Medulla oblongata (tissue), 1 donor: ENCODE results near the gene KIRREL3.

Source experiments
- DNase-seq: peaks from one replicate; pipeline ENCODE4 v3.0.0-alpha.2; 2015; ENCODE audit errors: extremely low spot score

KIRREL3 gene

DNA sequence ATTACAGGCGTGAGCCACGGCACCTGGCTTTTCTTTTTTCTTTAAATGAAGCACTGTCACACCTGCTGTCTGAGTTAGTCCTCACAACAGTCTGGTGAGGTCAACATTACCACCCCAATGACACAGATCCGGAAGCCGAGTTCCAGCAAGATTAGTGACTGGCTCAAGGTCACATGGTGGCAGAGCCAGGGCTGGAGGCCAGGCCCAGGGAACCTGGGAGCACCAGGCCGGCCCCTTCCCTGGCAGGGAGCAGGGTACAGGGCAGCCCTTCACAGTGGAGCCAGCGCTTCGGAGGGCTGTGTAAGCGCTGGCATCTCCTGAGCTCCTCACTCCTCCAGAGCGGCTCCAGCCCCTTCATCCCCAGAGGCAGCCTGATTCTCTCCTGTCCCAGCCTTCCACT is 526.4 kb downstream of the KIRREL3 start:
- DNase-seq: no peak

DNA sequence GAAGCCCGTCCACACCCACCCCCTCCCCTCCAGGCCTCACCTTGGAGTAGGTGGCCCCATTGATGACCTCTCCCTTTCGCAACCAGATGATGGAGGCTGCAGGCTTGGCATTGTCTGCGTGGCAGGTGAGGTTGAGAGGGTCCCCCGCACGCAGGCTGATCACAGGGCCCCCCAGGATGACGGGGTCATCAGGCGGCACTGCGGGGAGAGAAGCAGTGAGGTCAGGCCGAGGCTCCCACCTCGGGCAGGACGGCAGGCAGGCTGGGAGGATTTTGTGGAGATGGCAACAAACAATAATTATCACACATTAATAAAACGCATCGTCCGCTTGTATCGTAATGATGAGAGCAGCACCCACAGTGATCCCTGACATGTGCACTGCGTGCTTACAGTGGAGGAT is 527.3 kb downstream of the KIRREL3 start:
- no peak for DNase-seq

DNA sequence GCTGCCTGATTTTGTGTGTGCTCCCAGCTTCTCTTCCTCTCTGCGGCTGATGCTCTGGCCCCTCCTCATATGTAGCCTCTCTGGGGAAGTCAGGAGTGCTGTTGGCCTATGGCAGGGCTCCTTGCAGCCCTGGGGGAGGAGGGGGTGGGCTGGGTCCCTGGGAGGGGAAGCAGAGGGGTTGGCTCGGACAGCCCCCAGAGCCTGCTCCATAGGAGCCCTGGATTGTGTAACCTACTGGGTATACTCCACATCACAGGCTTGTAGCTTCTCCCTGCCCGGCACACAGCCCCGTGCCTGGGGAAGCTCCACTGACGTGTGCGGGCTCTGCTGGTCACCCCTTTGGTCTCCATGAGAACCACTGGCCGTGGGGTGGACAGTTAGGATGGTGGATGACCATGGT is 531.3 kb downstream of the KIRREL3 start:
- DNase-seq: no peak

DNA sequence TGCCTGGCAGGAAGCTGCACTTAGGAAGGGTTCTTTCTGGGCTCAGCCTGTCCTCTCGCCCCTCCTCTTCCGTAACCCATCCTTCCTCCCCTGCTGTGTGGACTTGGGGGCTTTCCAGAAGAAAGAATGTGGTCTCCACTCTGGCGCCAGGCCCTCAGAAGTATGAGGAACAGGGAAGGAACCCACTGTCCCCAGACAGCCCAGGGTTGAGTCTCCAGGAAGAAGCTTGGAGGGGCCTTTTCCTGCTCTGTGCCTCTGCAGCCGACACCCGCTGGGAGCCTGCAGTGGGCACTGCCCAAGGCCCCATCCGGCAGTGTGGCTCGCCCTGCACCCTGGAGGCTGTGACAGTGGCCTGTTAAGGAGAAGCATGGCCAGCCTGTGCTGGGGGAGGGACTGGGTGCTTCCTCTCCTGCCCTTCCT is 532.5 kb downstream of the KIRREL3 start:
- DNase-seq: peak; percentile 23

DNA sequence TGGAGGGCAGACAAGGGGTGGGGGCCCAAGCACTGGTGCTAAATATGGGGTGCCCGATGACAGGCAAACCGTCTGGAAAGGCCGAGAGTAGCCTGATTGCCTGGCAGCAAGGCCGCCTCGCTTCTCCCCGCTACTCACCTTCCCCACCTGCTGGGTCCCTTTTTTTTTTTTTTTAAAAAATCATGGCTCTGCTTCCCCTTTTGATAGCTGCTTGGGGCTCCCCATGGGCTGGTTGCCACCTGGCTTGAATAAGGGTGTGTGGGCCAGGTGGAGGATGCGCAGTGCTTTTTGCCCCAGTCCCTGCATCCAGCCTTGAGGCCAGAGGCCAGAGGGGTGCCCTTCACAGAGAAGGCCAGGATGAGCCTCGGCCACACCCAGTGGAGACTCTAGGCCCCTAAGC is 533.1 kb downstream of the KIRREL3 start:
- DNase-seq: no peak

DNA sequence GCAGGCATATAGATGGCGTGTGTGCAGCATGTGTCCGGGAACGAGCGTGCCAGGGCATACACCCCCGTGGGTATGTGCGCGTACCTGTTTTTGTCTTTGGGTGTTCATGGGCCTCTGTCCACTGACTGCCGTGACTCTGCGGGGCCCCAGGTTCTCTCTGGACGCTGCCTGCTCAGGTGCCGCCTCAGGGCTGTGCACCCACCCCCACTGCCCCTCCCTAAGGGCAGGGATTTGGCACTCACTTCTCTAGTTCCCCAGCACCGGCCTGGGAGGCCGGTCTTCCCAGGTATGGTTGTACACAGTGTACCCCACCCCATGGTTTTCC is 533.6 kb downstream of the KIRREL3 start:
- DNase-seq: no peak

DNA sequence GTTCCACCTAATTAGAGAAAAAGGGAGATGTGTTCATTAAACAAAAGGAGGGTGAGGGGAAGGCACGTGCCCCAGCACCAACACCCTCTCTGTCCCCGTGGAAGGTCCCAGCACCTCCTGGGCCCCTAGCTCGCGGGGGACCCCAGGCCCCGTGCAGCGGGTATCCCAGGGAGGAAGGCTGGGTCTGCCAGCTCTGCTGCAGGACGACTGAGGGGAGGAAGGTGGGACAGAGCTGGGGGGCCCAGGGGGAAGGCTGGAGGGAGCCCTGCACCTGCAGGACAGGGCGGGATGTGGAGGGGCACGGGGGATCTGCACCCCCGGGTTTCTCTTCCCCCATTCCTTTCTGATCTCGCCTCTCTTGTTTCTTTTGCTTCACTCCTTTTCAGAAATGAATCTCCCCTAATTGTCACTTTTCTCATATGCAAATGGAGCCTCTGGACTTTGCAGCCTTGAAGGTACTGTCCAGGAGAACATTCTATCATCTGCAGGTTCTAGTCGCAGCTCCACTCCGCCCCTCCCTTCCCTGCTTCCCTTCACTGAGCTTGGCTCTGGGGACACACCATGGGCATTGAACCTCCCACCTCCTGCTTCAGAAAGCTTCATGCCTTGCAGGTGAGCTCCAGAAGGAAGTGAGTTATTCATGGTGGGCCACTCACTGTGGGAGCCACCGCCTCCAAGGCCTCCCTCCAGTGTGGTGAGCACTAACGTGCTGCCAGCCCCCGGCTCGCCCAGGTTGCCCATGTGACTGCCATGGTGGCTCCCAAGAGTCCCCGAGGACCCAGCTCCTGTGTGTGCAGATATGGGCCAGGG is 534.1 kb downstream of the KIRREL3 start:
- no peak for DNase-seq

DNA sequence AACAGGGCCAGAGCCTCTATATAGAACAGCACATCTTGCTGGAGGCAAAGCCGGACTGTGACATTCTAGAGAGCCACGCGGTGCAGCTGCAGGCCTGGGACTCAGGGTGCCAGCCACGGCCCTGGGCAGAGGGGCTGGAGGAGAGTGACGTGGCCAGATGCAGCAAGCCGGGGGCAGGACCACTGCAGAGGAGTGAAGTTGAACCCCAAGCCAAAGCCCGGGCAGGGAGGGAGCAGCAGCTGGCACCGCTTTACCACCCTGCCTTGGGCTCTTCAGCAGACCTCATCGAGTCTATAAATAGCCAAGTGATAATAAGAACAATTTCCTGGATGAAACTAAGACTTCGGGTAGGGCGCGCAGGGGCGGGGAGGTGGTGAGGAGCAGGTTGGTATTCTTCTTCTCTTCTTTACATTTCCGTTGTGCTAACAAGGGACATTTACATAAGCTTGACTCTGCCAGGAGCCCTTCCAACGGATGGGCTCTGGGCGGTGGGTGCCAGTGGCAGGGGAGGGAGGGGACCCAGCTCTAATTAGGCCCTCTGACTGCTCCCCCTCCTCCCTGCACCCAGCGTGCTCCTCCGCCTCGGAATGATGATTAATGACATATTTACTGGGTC is 534.9 kb downstream of the KIRREL3 start:
- DNase-seq: peak; percentile 43

DNA sequence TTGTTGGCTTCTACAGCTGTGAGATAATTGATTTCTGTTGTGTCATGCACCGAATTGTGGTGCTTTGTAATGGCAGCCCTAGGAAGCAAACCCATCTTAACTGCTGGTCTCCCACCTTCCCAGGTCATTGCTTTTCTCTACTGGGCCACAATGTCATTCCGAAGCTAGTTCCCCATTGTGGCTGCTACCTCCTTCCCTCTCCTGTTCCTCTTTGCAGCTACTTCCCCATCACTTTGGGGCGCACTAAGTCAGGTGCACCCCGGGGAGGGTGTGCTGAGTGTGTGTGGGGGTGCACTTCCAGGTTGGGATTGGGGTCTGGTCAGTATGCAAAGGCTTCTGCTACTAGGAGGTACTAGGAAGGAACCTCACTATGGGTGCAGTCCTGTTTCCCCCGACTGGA is 535.8 kb downstream of the KIRREL3 start:
- peak; percentile 42 for DNase-seq

DNA sequence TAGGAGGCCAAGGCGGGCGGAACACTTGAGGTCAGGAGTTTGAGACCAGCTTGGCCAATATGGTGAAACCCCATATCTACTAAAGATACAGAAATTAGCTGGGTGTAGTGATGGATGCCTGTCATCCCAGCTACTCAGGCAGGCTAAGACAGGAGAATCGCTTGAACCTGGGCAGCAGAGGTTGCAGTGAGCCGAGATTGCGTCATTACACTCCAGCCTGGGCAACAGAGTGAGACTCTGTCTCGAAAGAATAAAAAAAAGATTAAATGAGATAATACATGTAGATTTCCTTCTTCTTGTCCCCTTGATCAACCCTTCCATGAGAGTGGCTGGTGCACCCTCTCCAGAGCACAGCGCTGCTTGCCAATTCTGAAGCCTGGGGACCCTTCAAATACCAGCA is 538.1 kb downstream of the KIRREL3 start:
- DNase-seq: no peak

DNA sequence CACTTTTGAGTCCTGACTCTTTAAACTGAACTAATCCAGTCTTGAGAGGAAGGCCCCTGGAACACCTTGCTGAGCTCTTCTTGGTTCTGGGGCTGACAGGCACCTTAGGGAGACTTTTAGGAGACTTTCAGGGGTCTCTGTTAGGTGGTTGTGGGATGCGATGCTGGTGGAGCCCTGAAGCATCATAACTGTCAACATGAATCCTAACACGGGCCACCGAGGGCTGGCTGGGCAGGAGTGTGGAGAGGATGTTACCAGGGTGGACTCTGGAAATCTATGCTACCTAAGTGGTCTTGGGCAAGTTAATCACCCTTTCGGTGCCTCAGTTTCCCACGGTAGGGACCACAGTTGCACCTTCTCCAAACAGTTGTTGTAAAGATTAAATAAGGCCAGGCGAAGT is 538.6 kb downstream of the KIRREL3 start:
- DNase-seq: no peak

DNA sequence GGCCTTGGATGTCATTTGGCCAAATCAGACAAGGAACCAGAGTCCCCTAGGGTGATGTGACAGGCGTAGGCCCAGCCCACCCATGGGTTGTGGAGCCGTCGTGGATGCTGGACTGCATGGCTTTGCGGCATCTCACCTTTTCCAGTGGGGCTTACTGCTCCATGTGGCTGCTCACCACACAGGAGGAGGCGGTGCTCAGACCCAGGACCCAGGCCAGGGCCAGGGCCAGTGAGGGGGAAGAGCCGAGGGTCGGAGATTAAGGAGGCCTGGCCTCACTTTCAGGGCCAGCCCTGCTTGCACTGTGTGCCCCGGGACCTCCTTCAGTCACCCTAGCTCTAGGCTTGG is 539.5 kb downstream of the KIRREL3 start:
- DNase-seq: no peak

DNA sequence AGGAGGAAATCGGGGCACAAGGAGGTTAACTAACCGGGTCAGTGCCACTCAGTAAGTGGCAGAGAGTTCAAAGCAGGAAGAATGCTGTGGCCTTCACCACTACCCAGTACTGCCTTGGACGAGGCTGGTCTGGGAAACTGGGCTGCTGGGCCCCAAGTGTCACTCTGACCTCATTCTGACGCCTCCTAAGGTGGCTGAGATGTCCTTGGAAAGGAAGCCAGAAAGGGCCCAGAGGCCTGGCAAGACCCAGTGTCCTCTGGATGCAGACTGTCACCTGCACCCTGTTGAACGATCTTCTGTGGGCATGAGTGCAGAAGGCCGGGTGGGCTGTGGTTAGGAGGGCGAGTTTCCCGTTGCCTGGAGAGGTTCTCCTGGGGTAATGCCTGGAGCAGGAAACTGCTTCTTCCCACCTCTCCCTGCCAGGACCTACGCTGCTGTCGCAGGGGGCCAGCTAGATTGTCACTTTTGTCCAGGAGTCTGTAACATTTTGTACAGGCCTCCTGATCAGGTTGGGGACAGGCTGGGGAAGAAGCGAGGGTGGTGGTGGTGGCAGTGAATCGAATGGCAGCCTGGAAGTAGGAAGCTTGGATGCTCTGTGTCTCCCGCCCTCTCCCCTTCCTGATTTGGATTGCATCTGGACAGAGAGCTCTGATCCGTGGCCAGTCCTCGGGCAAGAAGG is 540.0 kb downstream of the KIRREL3 start:
- no peak for DNase-seq

DNA sequence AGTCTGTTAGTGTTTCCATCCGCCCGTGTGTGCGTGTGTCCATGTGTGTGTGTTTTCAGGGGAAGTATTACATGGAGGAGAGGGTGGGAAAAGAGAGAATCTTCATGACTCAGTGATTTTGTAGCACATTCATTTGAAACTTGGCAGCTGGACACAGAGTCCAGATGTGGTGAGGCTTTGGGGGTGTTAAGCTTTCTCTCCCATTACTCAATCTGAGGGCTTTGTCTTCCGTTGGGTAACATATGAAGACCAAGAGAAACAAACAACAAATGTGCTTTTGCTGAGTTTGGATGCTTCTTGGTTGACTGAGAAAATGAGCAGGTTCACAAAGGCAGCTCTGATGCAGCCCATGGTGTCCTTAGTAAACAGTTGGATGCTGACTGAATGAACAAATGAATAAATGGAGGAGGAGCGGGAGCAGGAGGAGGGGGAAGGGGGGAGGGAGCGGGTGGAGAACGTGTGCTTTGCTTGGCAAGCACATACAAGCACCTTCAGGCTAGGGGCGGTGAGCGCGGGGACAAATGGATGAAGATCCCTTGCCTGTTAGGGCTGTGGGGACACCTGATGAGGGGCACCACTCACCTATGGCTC is 540.8 kb downstream of the KIRREL3 start:
- peak; percentile 68 for DNase-seq

DNA sequence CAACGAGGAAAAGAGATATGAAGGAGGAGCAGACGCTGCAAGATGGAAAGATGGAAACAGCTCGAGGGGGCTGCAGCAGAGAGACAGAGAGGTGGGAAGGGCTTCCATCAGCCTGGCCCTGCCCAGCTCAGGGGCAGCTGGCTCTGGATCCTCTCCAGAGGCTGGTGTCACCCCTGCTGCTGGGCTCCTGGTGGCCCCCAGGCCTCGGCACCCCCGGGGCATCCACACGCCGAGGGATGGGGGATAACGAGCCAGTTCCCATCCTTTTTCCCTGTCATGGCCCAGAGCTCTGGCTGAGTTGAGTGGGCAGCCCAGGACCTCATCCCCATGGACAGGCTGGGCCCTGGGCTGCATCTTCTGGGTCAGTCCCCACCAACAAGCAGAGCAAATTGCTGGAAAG is 542.8 kb downstream of the KIRREL3 start:
- no peak for DNase-seq

DNA sequence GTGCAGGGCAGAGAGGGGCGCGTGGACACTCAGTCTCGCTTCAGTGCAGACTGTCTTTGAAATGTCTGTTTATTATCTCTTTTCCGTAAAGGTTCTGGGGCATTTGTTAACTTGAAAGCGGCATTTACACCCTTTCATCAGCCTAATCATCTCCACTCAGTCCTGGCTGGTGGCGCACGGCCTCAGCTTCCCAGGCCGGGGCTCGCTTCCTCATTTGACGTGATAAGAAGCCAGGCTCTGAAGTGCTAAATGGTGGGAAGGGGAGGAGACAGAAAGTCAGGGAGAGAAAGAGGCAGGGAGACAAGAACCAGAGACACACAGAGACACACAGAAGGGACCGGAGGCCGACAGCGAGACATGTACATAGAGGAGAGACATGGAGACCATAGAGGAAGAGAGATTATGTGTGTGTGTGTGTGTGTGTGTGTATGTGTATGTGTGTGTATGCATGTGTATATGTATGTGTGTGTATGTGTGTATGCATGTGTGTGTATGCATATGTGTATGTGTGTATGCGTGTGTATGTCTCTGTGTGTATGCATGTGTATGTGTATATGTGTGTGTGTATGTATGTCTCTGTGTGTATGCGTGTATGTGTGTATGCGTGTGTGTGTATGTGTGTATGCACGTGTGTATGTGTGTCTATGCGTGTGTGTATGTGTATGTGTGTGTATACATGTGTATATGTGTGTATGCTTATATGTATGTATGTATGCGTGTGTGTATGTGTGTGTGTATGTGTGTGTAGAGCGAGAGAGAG is 543.6 kb downstream of the KIRREL3 start:
- no peak for DNase-seq

DNA sequence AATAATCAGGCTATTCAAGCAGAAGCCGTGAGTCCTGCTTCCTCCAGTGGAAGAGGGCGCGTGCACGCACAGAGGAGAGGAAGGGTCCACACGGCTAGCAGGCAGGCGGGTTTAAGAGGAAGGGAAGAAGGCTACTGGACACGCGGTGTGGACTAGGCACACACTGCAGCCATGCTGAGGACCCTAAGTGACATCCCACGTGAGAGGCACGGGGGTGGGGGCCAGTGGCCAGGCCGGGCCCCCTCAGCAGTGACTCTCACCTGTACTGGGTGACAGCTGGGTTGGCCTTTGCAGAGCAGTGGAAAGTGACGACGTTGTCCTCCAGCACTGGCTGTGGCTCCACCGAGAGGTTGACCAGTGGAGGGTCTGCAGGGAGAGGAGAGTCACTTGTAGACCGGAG is 544.5 kb downstream of the KIRREL3 start:
- DNase-seq: no peak

DNA sequence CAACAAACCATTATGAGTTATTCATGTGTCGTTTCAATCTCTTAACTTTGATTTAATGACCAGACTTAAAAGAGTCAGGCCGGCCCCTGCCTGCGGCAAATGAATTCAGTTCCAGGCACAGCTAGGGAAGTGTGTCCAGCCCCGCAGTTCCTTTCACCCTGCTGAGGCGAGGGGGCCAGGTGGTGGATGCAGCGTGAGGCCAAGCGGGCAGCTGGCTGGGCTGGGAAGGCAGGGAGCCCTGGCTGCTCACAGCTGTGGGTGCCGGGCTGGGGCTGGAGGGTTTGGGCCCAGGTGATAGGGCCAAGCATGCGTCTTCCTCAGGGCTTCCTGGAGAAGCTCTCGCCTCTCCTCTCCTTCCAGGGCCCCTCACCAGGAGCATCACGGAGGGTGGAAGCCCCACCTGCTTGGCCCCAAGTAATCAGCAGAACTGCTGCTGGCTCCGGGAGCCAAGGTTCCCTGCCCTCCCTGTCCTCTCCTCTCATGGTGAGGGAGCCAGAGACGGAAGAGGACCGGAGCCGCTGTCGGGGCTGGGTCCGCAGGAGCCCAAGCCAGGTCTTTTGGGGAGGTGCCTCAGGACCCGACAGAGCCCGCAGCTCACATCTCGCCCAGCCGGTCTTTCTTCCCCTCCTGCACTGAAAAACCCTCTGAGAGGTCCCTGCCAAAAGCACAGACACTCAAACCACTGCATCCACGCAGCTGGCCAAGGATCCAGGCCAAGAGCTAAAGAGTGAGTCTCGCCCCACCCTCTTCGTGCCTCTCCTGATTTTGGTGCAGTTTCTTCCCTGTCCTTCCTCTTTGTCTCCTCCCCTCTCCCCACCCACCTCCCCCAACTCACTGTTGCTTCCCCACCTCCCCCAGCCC is 548.1 kb downstream of the KIRREL3 start:
- no peak for DNase-seq

DNA sequence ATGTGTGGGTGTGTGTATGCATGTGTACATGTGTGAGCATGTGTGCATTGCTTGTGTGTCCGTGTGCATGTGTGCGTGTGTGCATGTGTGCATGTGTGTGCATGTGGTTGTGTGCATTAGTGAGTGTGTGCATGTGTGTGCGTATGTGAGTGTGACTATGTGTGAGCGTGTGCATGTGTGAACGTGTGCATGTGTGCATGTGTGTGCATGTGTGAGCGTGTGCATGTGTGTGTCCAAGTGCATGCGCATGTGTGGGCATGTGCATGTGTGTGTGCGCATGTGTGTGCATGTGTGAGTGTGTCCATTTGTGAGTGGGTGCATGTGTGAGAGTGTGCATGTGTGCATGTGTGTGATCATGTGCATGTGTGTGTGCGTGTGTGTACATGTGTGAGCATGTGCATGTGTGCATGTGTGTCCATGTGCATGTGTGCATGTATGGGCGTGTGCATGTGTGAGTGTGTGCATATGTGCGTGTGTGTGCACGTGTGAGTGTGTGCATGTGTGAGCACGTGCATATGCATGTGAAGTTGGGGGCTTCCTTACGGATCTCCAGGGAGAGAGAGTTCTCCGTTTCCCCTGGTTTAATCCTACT is 549.3 kb downstream of the KIRREL3 start:
- DNase-seq: no peak

DNA sequence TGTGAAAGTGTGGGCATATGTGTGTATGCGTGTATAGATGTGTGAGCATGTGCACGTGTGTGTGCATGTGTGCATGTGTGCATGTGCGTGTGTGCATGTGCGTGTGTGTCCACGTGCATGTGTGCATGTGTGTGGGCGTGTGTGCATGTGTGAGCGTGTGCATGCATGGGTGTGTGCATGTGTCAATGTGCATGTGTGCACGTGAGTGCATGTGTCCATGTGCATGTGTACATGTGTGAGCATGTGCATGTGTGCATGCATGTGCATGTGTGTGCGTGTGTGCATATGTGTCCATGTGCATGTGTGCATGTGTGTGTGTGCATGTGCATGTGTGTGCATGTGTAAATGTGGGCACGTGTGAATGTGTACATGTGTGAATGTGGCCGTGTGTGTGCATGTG is 549.8 kb downstream of the KIRREL3 start:
- DNase-seq: no peak

DNA sequence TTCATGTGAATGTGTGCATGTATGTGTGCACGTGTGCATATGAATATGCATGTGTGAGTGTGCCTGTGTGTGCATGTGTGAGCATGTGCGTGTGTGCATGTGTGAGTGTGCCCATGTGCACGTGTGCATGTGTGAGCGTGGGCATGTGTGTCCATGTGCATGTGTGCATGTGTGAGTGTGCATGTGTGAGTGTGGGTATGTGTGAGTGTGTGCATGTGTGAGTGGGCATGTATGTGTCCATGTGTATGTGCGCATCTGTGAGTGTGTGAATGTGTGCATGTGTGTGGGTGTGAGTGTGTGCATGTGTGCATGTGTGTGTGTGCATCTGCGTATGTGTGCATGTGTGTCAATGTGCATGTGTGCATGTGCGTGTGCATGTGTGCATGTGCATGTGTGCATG is 550.4 kb downstream of the KIRREL3 start:
- no peak for DNase-seq
